ENCODE results near the gene GRIK1. TPM values are rescaled to one million over a fixed set of nuclear protein-coding genes. Genes with fewer than 3 reads are reported as not detected.

Gene GRIK1
- total and polyA plus RNA-seq, 2 experiments from 2014 or later, result not detected

- H4K20me1 ChIP-seq (ENCODE audit: insufficient read depth), result no peaks in the 10 kb centered on the region
- 14 to 18% methylated on average over 2 of the region's 2 CpGs for WGBS, 2 experiments (ENCODE audit: low coverage in 1 of 2, low lambda C conversion rate in 2 of 2, missing lambda C conversion rate in 2 of 2)
- in situ Hi-C loops (cut with MboI), result no loop called here
- H3K4me1 ChIP-seq (ENCODE audit: insufficient read depth), result no peaks in the 10 kb centered on the region
- DNase-seq, result no peak
- no peak overlapping the region for H3K4me2 ChIP-seq (ENCODE audit: unreplicated experiment)
- no peaks in the 10 kb centered on the region for H3K79me2 ChIP-seq (ENCODE audit: insufficient read depth)
- H3F3A ChIP-seq (ENCODE audit: insufficient read depth), result no peaks in the 10 kb centered on the region
- no peak overlapping the region for H3K4me3 ChIP-seq
- no peaks in the 10 kb centered on the region for H3K9me3 ChIP-seq (ENCODE audit: low read depth)
- no peak overlapping the region for H2AFZ ChIP-seq
- TF ChIP-seq EZH2phosphoT487 (IDR thresholded peaks at IDR 0.05; ENCODE audit: insufficient read depth, low read depth) (no peak), EZH2 (IDR thresholded peaks at IDR 0.05; ENCODE audit: insufficient read depth, poor library complexity, severe bottlenecking) (no peak)
- no peaks in the 10 kb centered on the region for H3K27me3 ChIP-seq (replicated peaks; ENCODE audit: insufficient read depth)
- no peaks in the 10 kb centered on the region for H3K36me3 ChIP-seq (ENCODE audit: low read depth)
- H3K9me2 ChIP-seq (ENCODE audit: insufficient read depth), result no peaks in the 10 kb centered on the region
- no peak overlapping the region for H3K27ac ChIP-seq
- no peak overlapping the region for H3K9ac ChIP-seq
Observed at GRCh38 chr21:29638761-29639327, 301.0 kb downstream of the GRIK1 start.

- no peak overlapping the region for H3K4me3 ChIP-seq
- in situ Hi-C loops (cut with MboI), result no loop called here
- no peaks in the 10 kb centered on the region for H3K4me1 ChIP-seq (ENCODE audit: insufficient read depth)
- H3F3A ChIP-seq (ENCODE audit: insufficient read depth), result no peaks in the 10 kb centered on the region
- DNase-seq, result no peak
- no peak overlapping the region for H3K9ac ChIP-seq
- H3K79me2 ChIP-seq (ENCODE audit: insufficient read depth), result no peaks in the 10 kb centered on the region
- no peaks in the 10 kb centered on the region for H4K20me1 ChIP-seq (ENCODE audit: insufficient read depth)
- H3K27me3 ChIP-seq (replicated peaks; ENCODE audit: insufficient read depth), result no peaks in the 10 kb centered on the region
- TF ChIP-seq EZH2phosphoT487 (IDR thresholded peaks at IDR 0.05; ENCODE audit: insufficient read depth, low read depth) (no peak), EZH2 (IDR thresholded peaks at IDR 0.05; ENCODE audit: insufficient read depth, poor library complexity, severe bottlenecking) (no peak)
- H2AFZ ChIP-seq, result no peak overlapping the region
- H3K4me2 ChIP-seq (ENCODE audit: unreplicated experiment), result no peak overlapping the region
- no peaks in the 10 kb centered on the region for H3K9me2 ChIP-seq (ENCODE audit: insufficient read depth)
- no peaks in the 10 kb centered on the region for H3K9me3 ChIP-seq (ENCODE audit: low read depth)
- H3K27ac ChIP-seq, result no peak overlapping the region
- no peaks in the 10 kb centered on the region for H3K36me3 ChIP-seq (ENCODE audit: low read depth)
- 54 to 64% methylated on average over 7 of the region's 7 CpGs for WGBS, 2 experiments (ENCODE audit: low coverage in 1 of 2, low lambda C conversion rate in 2 of 2, missing lambda C conversion rate in 2 of 2)
Observed at GRCh38 chr21:29638138-29638537, 301.7 kb downstream of the GRIK1 start.

- Histone ChIP-seq H3K4me3 (no peak overlapping the region), H2AFZ (no peak overlapping the region), H3K27me3 (replicated peaks; ENCODE audit: insufficient read depth) (no peaks in the 10 kb centered on the region), H3K4me1 (ENCODE audit: insufficient read depth) (no peaks in the 10 kb centered on the region), H3K9me2 (ENCODE audit: insufficient read depth) (no peaks in the 10 kb centered on the region), H3K79me2 (ENCODE audit: insufficient read depth) (no peaks in the 10 kb centered on the region), H3K4me2 (ENCODE audit: unreplicated experiment) (no peak overlapping the region), H3K9ac (no peak overlapping the region), H3F3A (ENCODE audit: insufficient read depth) (no peaks in the 10 kb centered on the region), H4K20me1 (ENCODE audit: insufficient read depth) (no peaks in the 10 kb centered on the region), H3K36me3 (ENCODE audit: low read depth) (no peaks in the 10 kb centered on the region), H3K27ac (no peak overlapping the region), H3K9me3 (ENCODE audit: low read depth) (no peaks in the 10 kb centered on the region)
- 45 to 58% methylated on average over 4 of the region's 4 CpGs for WGBS, 2 experiments (ENCODE audit: low coverage in 1 of 2, low lambda C conversion rate in 2 of 2, missing lambda C conversion rate in 2 of 2)
- TF ChIP-seq EZH2 (IDR thresholded peaks at IDR 0.05; ENCODE audit: insufficient read depth, poor library complexity, severe bottlenecking) (no peak), EZH2phosphoT487 (IDR thresholded peaks at IDR 0.05; ENCODE audit: insufficient read depth, low read depth) (no peak)
- no peak for DNase-seq
- in situ Hi-C loops (cut with MboI), result no loop called here
Observed at GRCh38 chr21:29637553-29637952, 302.2 kb downstream of the GRIK1 start.

GRCh38 chr21:29637134-29637533 lies 302.7 kb downstream of the GRIK1 start:
- WGBS, 2 experiments (ENCODE audit: low coverage in 1 of 2, low lambda C conversion rate in 2 of 2, missing lambda C conversion rate in 2 of 2), result 46 to 52% methylated on average over 4 of the region's 4 CpGs
- no peak for TF ChIP-seq EZH2phosphoT487 (IDR thresholded peaks at IDR 0.05; ENCODE audit: insufficient read depth, low read depth)
- no peak for TF ChIP-seq EZH2 (IDR thresholded peaks at IDR 0.05; ENCODE audit: insufficient read depth, poor library complexity, severe bottlenecking)
- in situ Hi-C loops (cut with MboI), result no loop called here
- no peaks in the 10 kb centered on the region for H3K27me3 ChIP-seq (replicated peaks; ENCODE audit: insufficient read depth)
- H3K9ac ChIP-seq, result no peak overlapping the region
- H4K20me1 ChIP-seq (ENCODE audit: insufficient read depth), result no peaks in the 10 kb centered on the region
- H3K9me2 ChIP-seq (ENCODE audit: insufficient read depth), result no peaks in the 10 kb centered on the region
- no peak for DNase-seq
- H3K79me2 ChIP-seq (ENCODE audit: insufficient read depth), result no peaks in the 10 kb centered on the region
- no peak overlapping the region for H3K4me3 ChIP-seq
- no peak overlapping the region for H3K27ac ChIP-seq
- H3F3A ChIP-seq (ENCODE audit: insufficient read depth), result no peaks in the 10 kb centered on the region
- H2AFZ ChIP-seq, result no peak overlapping the region
- no peak overlapping the region for H3K4me2 ChIP-seq (ENCODE audit: unreplicated experiment)
- no peaks in the 10 kb centered on the region for H3K36me3 ChIP-seq (ENCODE audit: low read depth)
- no peaks in the 10 kb centered on the region for H3K9me3 ChIP-seq (ENCODE audit: low read depth)
- no peaks in the 10 kb centered on the region for H3K4me1 ChIP-seq (ENCODE audit: insufficient read depth)

- Histone ChIP-seq H4K20me1 (ENCODE audit: insufficient read depth) (no peaks in the 10 kb centered on the region), H3K4me2 (ENCODE audit: unreplicated experiment) (no peak overlapping the region), H3K9me2 (ENCODE audit: insufficient read depth) (no peaks in the 10 kb centered on the region), H3K36me3 (ENCODE audit: low read depth) (no peaks in the 10 kb centered on the region), H3K79me2 (ENCODE audit: insufficient read depth) (no peaks in the 10 kb centered on the region), H3K27ac (no peak overlapping the region), H3K27me3 (replicated peaks; ENCODE audit: insufficient read depth) (no peaks in the 10 kb centered on the region), H3K9ac (no peak overlapping the region), H3K4me1 (ENCODE audit: insufficient read depth) (no peaks in the 10 kb centered on the region), H3K4me3 (no peak overlapping the region), H3F3A (ENCODE audit: insufficient read depth) (no peaks in the 10 kb centered on the region), H3K9me3 (ENCODE audit: low read depth) (no peaks in the 10 kb centered on the region), H2AFZ (no peak overlapping the region)
- 52 to 56% methylated on average over 4 of the region's 4 CpGs for WGBS, 2 experiments (ENCODE audit: low coverage in 1 of 2, low lambda C conversion rate in 2 of 2, missing lambda C conversion rate in 2 of 2)
- no peak for TF ChIP-seq EZH2phosphoT487 (IDR thresholded peaks at IDR 0.05; ENCODE audit: insufficient read depth, low read depth)
- TF ChIP-seq EZH2 (IDR thresholded peaks at IDR 0.05; ENCODE audit: insufficient read depth, poor library complexity, severe bottlenecking), result no peak
- in situ Hi-C loops (cut with MboI), result no loop called here
- no peak for DNase-seq
Observed at GRCh38 chr21:29634418-29634817, 305.4 kb downstream of the GRIK1 start.
